H1 (cell line): ENCODE data around the gene AKAP7.

ENCODE experiments used
- CTCF ChIP-seq, 3 experiments: IDR thresholded peaks; 1 replicate in 2 of 3; 2 replicates in 1 of 3; pipeline versions ENCODE4 v1.5.1 to v1.6.1; 2011; ENCODE audit warnings: low read length in 3 of 3, mild to moderate bottlenecking in 3 of 3, inconsistent platforms in 2 of 3, low read depth in 1 of 3, moderate library complexity in 1 of 3; ENCODE audit not compliant: insufficient read depth in 1 of 3; ENCODE audit errors: control extremely low read depth in 1 of 3
- HDAC2 ChIP-seq, 2 experiments: fragments of 300-600 bp in 1 of 2; sonication (generic) in 1 of 2; IDR thresholded peaks; 2 replicates each; pipeline ENCODE4 v1.6.1; 2011 to 2012; ENCODE audit warnings: low read depth in 2 of 2, low read length in 2 of 2, mild to moderate bottlenecking in 2 of 2, moderate library complexity in 2 of 2, borderline replicate concordance in 1 of 2, inconsistent platforms in 1 of 2
- POLR2AphosphoS5 ChIP-seq: IDR thresholded peaks from 2 replicates; pipeline ENCODE4 v1.6.1; 2011; ENCODE audit warnings: low read depth, low read length
- RFX5 ChIP-seq: IDR thresholded peaks from 2 replicates; pipeline ENCODE4 v1.6.1; 2011; ENCODE audit warnings: low read depth, low read length, improper control_type of control experiment, borderline replicate concordance
- TAF7 ChIP-seq: optimal IDR thresholded peaks from 2 replicates; pipeline ENCODE3; 2011; ENCODE audit warnings: low read depth, mild to moderate bottlenecking, inconsistent platforms, low read length, moderate library complexity, borderline replicate concordance

- TF ChIP-seq HDAC2 (IDR thresholded peaks at IDR 0.05; ENCODE audit: borderline replicate concordance in 1 of 2, low read depth in 2 of 2, low read length in 2 of 2) (no peak), CTCF (IDR thresholded peaks at IDR 0.05; ENCODE audit: control extremely low read depth in 1 of 3, insufficient read depth in 1 of 3, low read depth in 1 of 3, low read length in 3 of 3) (no peak), RFX5 (no peak), POLR2AphosphoS5 (no peak), TAF7 (no peak)
Observed at GRCh38 chr6:131103901-131104300, 31.4 kb upstream of the AKAP7 start.
